H9 (cell line): ENCODE data around the gene NADSYN1. TPM values are rescaled to one million over a fixed set of nuclear protein-coding genes. Genes with fewer than 3 reads are reported as not detected.

Experiments used
- DNase-seq: peaks from one replicate; pipeline ENCODE4 v3.0.0-alpha.2; 2017
- H2AFZ ChIP-seq: one replicate; pipeline ENCODE4 v1.6.1; 2013; ENCODE audit warnings: mild to moderate bottlenecking, low read length, control low read depth, moderate library complexity
- H2AK5ac ChIP-seq: 2 replicates; pipeline ENCODE4 v1.6.1; 2013; ENCODE audit warnings: low read length, control low read depth, mixed read lengths; ENCODE audit not compliant: insufficient read length
- H2BK120ac ChIP-seq: one replicate; pipeline ENCODE4 v1.6.1; 2013; ENCODE audit warnings: low read depth, mild to moderate bottlenecking, low read length, control low read depth, inconsistent platforms; ENCODE audit not compliant: poor library complexity, severe bottlenecking
- H2BK12ac ChIP-seq: 2 replicates; pipeline ENCODE4 v1.6.1; 2013; ENCODE audit warnings: low read length, control low read depth, mixed read lengths, low read depth; ENCODE audit not compliant: insufficient read length
- H2BK15ac ChIP-seq: 2 replicates; pipeline ENCODE4 v1.6.1; 2013; ENCODE audit warnings: low read depth, low read length, control low read depth
- H2BK20ac ChIP-seq: one replicate; pipeline ENCODE4 v1.6.1; 2013; ENCODE audit warnings: low read depth, mild to moderate bottlenecking, low read length, control low read depth, inconsistent platforms; ENCODE audit not compliant: poor library complexity, severe bottlenecking
- H2BK5ac ChIP-seq: 2 replicates; pipeline ENCODE4 v1.6.1; 2013; ENCODE audit warnings: low read length, control low read depth, mixed read lengths; ENCODE audit not compliant: insufficient read length
- H3K14ac ChIP-seq: 2 replicates; pipeline ENCODE4 v1.6.1; 2013; ENCODE audit warnings: low read length, control low read depth; ENCODE audit not compliant: insufficient read depth
- H3K18ac ChIP-seq: 2 replicates; pipeline ENCODE4 v1.6.1; 2013; ENCODE audit warnings: low read depth, mild to moderate bottlenecking, mixed read lengths, low read length, control low read depth; ENCODE audit not compliant: insufficient read length
- H3K23ac ChIP-seq: 2 replicates; pipeline ENCODE4 v1.6.1; 2013; ENCODE audit warnings: low read length, control low read depth, mixed read lengths, low read depth; ENCODE audit not compliant: insufficient read length
- H3K23me2 ChIP-seq: 2 replicates; pipeline ENCODE4 v1.6.1; 2013; ENCODE audit warnings: low read depth, mild to moderate bottlenecking, mixed read lengths, low read length, control low read depth; ENCODE audit not compliant: insufficient read length, poor library complexity, severe bottlenecking
- H3K27ac ChIP-seq: 2 replicates; pipeline ENCODE4 v1.5.1; 2013; ENCODE audit warnings: low read length, control low read depth, mixed read lengths, low read depth; ENCODE audit not compliant: insufficient read length
- H3K27me3 ChIP-seq: 2 replicates; pipeline ENCODE4 v1.6.1; 2013; ENCODE audit warnings: low read length, control low read depth, inconsistent platforms; ENCODE audit not compliant: insufficient read depth
- H3K4ac ChIP-seq: 2 replicates; pipeline ENCODE4 v1.6.1; 2013; ENCODE audit warnings: low read depth, mild to moderate bottlenecking, control low read depth, inconsistent platforms, low read length, moderate library complexity
- H3K4me1 ChIP-seq: 2 replicates; pipeline ENCODE4 v1.6.1; 2013; ENCODE audit warnings: low read length, control low read depth, inconsistent platforms; ENCODE audit not compliant: insufficient read depth
- H3K4me2 ChIP-seq: 2 replicates; pipeline ENCODE4 v1.6.1; 2013; ENCODE audit warnings: low read length, control low read depth, mixed read lengths; ENCODE audit not compliant: insufficient read length, insufficient read depth
- H3K56ac ChIP-seq: 2 replicates; pipeline ENCODE4 v1.6.1; 2013; ENCODE audit warnings: low read depth, mild to moderate bottlenecking, mixed read lengths, low read length, control low read depth; ENCODE audit not compliant: insufficient read length
- H3K79me1 ChIP-seq: 2 replicates; pipeline ENCODE4 v1.6.1; 2013; ENCODE audit warnings: low read depth, mild to moderate bottlenecking, moderate library complexity, low read length, control low read depth, inconsistent platforms; ENCODE audit not compliant: insufficient read depth, poor library complexity, severe bottlenecking
- H3K79me2 ChIP-seq: 2 replicates; pipeline ENCODE4 v1.6.1; 2013; ENCODE audit warnings: low read length, control low read depth, inconsistent platforms; ENCODE audit not compliant: insufficient read depth
- H3K9ac ChIP-seq: 2 replicates; pipeline ENCODE4 v1.6.1; 2013; ENCODE audit warnings: low read length, control low read depth, mixed read lengths; ENCODE audit not compliant: insufficient read length; ENCODE audit errors: extremely low read depth
- H3K9me3 ChIP-seq: one replicate; pipeline ENCODE4 v1.6.1; 2013; ENCODE audit warnings: low read depth, low read length, inconsistent platforms; ENCODE audit not compliant: control insufficient read depth
- H3T11ph ChIP-seq: one replicate; pipeline ENCODE4 v1.6.1; 2013; ENCODE audit warnings: mild to moderate bottlenecking, low read length, control low read depth, inconsistent platforms
- H4K20me1 ChIP-seq: one replicate; pipeline ENCODE4 v1.6.1; 2013; ENCODE audit not compliant: control insufficient read depth, insufficient read length, insufficient read depth
- H4K5ac ChIP-seq: 2 replicates; pipeline ENCODE4 v1.6.1; 2013; ENCODE audit warnings: low read depth, mild to moderate bottlenecking, mixed read lengths, low read length, control low read depth; ENCODE audit not compliant: insufficient read length
- H4K8ac ChIP-seq: replicated peaks from 2 replicates; pipeline ENCODE4 v1.6.1; 2013; ENCODE audit warnings: low read length, control low read depth, mixed read lengths, low read depth; ENCODE audit not compliant: insufficient read length
- H4K91ac ChIP-seq: 2 replicates; pipeline ENCODE4 v1.6.1; 2013; ENCODE audit warnings: low read depth, mild to moderate bottlenecking, moderate library complexity, mixed read lengths, low read length, control low read depth; ENCODE audit not compliant: insufficient read length
- H3K27ac Mint-ChIP-seq, 3 experiments: 2 replicates in 2 of 3; 3 replicates in 1 of 3; pipeline ENCODE4 v1.8.0; 2020 to 2021; ENCODE audit warnings: mixed read lengths in 3 of 3, mild to moderate bottlenecking in 1 of 3, moderate library complexity in 1 of 3
- H3K27me3 Mint-ChIP-seq: 2 replicates; pipeline ENCODE4 v1.8.0; 2021; ENCODE audit warnings: low read depth, mild to moderate bottlenecking, moderate library complexity, mixed read lengths
- H3K36me3 Mint-ChIP-seq, 3 experiments: 2 replicates in 2 of 3; 3 replicates in 1 of 3; pipeline ENCODE4 v1.8.0; 2020 to 2021; ENCODE audit warnings: low read depth in 3 of 3, mixed read lengths in 3 of 3; ENCODE audit not compliant: insufficient read depth in 1 of 3
- H3K4me1 Mint-ChIP-seq, 2 experiments: 2 replicates each; pipeline ENCODE4 v1.8.0; 2020; ENCODE audit warnings: mixed read lengths in 2 of 2
- H3K4me3 Mint-ChIP-seq, 2 experiments: 2 replicates in 1 of 2; 3 replicates in 1 of 2; pipeline ENCODE4 v1.8.0; 2020 to 2021; ENCODE audit warnings: mild to moderate bottlenecking in 2 of 2, mixed read lengths in 2 of 2, moderate library complexity in 1 of 2
- H3K9me3 Mint-ChIP-seq, 2 experiments: 2 replicates in 1 of 2; 3 replicates in 1 of 2; pipeline ENCODE4 v1.8.0; 2020; ENCODE audit warnings: mild to moderate bottlenecking in 2 of 2, mixed read lengths in 2 of 2, moderate library complexity in 1 of 2
- WGBS: extraction: QIAGEN DNeasy Blood & Tissue Kit; methylation state at CpG from one replicate; pipeline ENCODE4 v1.1.7; 2013; ENCODE audit warnings: missing lambda C conversion rate, low lambda C conversion rate, mixed read lengths; ENCODE audit not compliant: insufficient read length; ENCODE audit errors: extremely low coverage; 5-methylcytosine and 5-hydroxymethylcytosine counted together
- total RNA-seq: library from RNA; stranded (reverse); gene quantifications from 2 replicates; pipeline ENCODE4 v1.2.1, GENCODE V29; 2021
- TF ChIP-seq, protein P1 (sequence below): fragments of 200-600 bp; sonication (generic); conservative IDR thresholded peaks from 3 replicates; pipeline ENCODE4 v1.8.0; 2021; ENCODE audit warnings: antibody characterized with exemption, mild to moderate bottlenecking

The NADSYN1 gene
- total RNA-seq, 1 experiment from 2014 or later, result 44.2 TPM

DNA sequence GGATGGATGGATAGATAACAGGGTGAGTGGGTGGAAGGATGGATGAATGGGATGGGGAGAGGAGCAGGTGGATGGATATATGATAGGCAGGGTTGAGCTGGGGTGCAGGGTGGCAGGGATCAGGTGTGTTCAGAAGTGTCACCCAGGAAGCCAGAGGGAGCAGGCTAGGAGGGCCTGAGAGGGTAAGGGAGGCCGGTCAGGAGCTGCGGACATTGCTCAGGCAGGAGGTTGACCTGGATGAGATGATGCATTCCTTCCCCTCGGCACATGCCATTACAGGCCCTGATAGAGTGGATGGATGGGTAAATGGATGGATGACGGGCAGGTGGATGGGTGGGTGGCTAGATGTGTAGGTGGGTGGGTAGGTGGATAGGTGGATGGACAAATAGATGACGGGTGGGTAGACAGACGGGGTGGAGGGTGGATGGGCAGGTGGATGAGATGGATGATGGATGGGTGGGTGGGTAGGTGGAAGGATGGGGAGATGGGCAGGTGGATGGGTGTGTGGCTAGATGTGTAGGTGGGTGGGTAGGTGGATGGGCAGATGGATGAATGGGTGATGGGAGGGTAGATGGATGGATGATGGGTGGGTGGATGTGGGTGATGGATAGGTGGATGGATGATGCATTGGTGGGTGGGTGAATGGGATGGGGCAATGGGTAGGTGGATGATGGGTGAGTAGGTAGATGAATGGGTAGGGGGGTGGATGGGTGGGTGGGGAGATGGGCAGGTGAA, 12.8 kb upstream of the NADSYN1 start:
- no peak overlapping the region for H2BK20ac ChIP-seq
- no peak overlapping the region for H2BK15ac ChIP-seq
- no peak overlapping the region for H3K27ac ChIP-seq
- no peak for DNase-seq
- no peak overlapping the region for H3T11ph ChIP-seq
- H2BK5ac ChIP-seq, result no peak overlapping the region
- Mint-ChIP-seq H3K9me3 (no peaks in the 10 kb centered on the region), H3K36me3 (peaks cover 53 to 95% (median 89%) of the 10 kb centered on the region in 3 experiments), H3K4me1 (no peaks in the 10 kb centered on the region; a peak in 1 of 4 replicates), H3K27ac (no peak overlapping the region), H3K27me3 (no peaks in the 10 kb centered on the region), H3K4me3 (no peak overlapping the region)
- no peak overlapping the region for H4K8ac ChIP-seq
- no peak overlapping the region for H2AK5ac ChIP-seq
- no peak overlapping the region for H2BK12ac ChIP-seq
- no peak overlapping the region for H2AFZ ChIP-seq
- H3K9ac ChIP-seq, result no peak overlapping the region
- no peaks in the 10 kb centered on the region for H3K23me2 ChIP-seq
- no peak overlapping the region for H3K14ac ChIP-seq
- no CpG with 5 or more reads among the region's 6 CpGs for WGBS
- H4K91ac ChIP-seq, result no peak overlapping the region
- no peaks in the 10 kb centered on the region for H3K27me3 ChIP-seq
- H3K56ac ChIP-seq, result no peak overlapping the region
- TF ChIP-seq, protein P1, sequence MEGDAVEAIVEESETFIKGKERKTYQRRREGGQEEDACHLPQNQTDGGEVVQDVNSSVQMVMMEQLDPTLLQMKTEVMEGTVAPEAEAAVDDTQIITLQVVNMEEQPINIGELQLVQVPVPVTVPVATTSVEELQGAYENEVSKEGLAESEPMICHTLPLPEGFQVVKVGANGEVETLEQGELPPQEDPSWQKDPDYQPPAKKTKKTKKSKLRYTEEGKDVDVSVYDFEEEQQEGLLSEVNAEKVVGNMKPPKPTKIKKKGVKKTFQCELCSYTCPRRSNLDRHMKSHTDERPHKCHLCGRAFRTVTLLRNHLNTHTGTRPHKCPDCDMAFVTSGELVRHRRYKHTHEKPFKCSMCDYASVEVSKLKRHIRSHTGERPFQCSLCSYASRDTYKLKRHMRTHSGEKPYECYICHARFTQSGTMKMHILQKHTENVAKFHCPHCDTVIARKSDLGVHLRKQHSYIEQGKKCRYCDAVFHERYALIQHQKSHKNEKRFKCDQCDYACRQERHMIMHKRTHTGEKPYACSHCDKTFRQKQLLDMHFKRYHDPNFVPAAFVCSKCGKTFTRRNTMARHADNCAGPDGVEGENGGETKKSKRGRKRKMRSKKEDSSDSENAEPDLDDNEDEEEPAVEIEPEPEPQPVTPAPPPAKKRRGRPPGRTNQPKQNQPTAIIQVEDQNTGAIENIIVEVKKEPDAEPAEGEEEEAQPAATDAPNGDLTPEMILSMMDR, result no peak
- H3K18ac ChIP-seq, result no peak overlapping the region
- no peak overlapping the region for H3K4me2 ChIP-seq
- H3K9me3 ChIP-seq, result no peaks in the 10 kb centered on the region
- no peak overlapping the region for H2BK120ac ChIP-seq
- no peaks in the 10 kb centered on the region for H3K79me2 ChIP-seq
- peaks cover 3% of the 10 kb centered on the region for H3K79me1 ChIP-seq
- no peak overlapping the region for H4K5ac ChIP-seq
- H4K20me1 ChIP-seq, result no peaks in the 10 kb centered on the region
- no peaks in the 10 kb centered on the region for H3K4me1 ChIP-seq
- no peak overlapping the region for H3K4ac ChIP-seq
- no peak overlapping the region for H3K23ac ChIP-seq
